ENCODE data around the gene MAEA.
A peak's percentile ranks its signal among the peaks of the same experiment; 100 is the strongest.

MAEA gene

GRCh38 chr4:1336088-1336491, 46.4 kb downstream of the MAEA start:
- no peak overlapping the region for H3K27ac Mint-ChIP-seq
- H3K9me3 Mint-ChIP-seq, result no peaks in the 10 kb centered on the region
- no peak for TF ChIP-seq CTCF (IDR thresholded peaks at IDR 0.05; ENCODE audit: unreplicated experiment in 3 of 3)
- no peaks in the 10 kb centered on the region for H3K27me3 Mint-ChIP-seq (ENCODE audit: low read depth)
- H3K4me3 Mint-ChIP-seq, result no peak overlapping the region
- H3K4me1 Mint-ChIP-seq, result no peaks in the 10 kb centered on the region
- peaks cover 63% of the 10 kb centered on the region for H3K36me3 Mint-ChIP-seq (ENCODE audit: low read depth)

GRCh38 chr4:1337376-1337831, 47.7 kb downstream of the MAEA start:
- H3K27ac Mint-ChIP-seq, result peak overlapping the region in 1 of 3 experiments; percentile 40
- no peaks in the 10 kb centered on the region for H3K27me3 Mint-ChIP-seq (ENCODE audit: low read depth)
- H3K9me3 Mint-ChIP-seq, result no peaks in the 10 kb centered on the region
- H3K4me1 Mint-ChIP-seq, result no peaks in the 10 kb centered on the region
- no peak for TF ChIP-seq CTCF (IDR thresholded peaks at IDR 0.05; ENCODE audit: unreplicated experiment in 3 of 3)
- peaks cover 71% of the 10 kb centered on the region for H3K36me3 Mint-ChIP-seq (ENCODE audit: low read depth)
- H3K4me3 Mint-ChIP-seq, result no peak overlapping the region

GRCh38 chr4:1337951-1338751, 48.5 kb downstream of the MAEA start:
- H3K9me3 Mint-ChIP-seq, result no peaks in the 10 kb centered on the region
- TF ChIP-seq CTCF (IDR thresholded peaks at IDR 0.05; ENCODE audit: unreplicated experiment in 3 of 3), result no peak
- H3K27me3 Mint-ChIP-seq (ENCODE audit: low read depth), result no peaks in the 10 kb centered on the region
- no peaks in the 10 kb centered on the region for H3K4me1 Mint-ChIP-seq
- no peak overlapping the region for H3K4me3 Mint-ChIP-seq
- H3K36me3 Mint-ChIP-seq (ENCODE audit: low read depth), result peaks cover 77% of the 10 kb centered on the region
- no peak overlapping the region for H3K27ac Mint-ChIP-seq

- H3K27me3 Mint-ChIP-seq (ENCODE audit: low read depth), result no peaks in the 10 kb centered on the region
- H3K27ac Mint-ChIP-seq, result no peak overlapping the region
- H3K9me3 Mint-ChIP-seq, result no peaks in the 10 kb centered on the region
- no peak overlapping the region for H3K4me3 Mint-ChIP-seq
- no peaks in the 10 kb centered on the region for H3K4me1 Mint-ChIP-seq
- H3K36me3 Mint-ChIP-seq (ENCODE audit: low read depth), result peaks cover 82% of the 10 kb centered on the region
- no peak for TF ChIP-seq CTCF (IDR thresholded peaks at IDR 0.05; ENCODE audit: unreplicated experiment in 3 of 3)
These were observed 49.2 kb downstream of the MAEA start for GRCh38 chr4:1338752-1339414.

- H3K4me1 Mint-ChIP-seq, result peaks cover 1% of the 10 kb centered on the region
- no peaks in the 10 kb centered on the region for H3K9me3 Mint-ChIP-seq
- H3K27me3 Mint-ChIP-seq (ENCODE audit: low read depth), result no peaks in the 10 kb centered on the region
- no peak overlapping the region for H3K27ac Mint-ChIP-seq
- no peak overlapping the region for H3K4me3 Mint-ChIP-seq
- no peak for TF ChIP-seq CTCF (IDR thresholded peaks at IDR 0.05; ENCODE audit: unreplicated experiment in 3 of 3)
- peaks cover 84% of the 10 kb centered on the region for H3K36me3 Mint-ChIP-seq (ENCODE audit: low read depth)
These were observed 49.8 kb downstream of the MAEA start for GRCh38 chr4:1339489-1339888.
